ENCODE measurements around the gene PANK2. TPM values are rescaled to one million over a fixed set of nuclear protein-coding genes. Genes with fewer than 3 reads are reported as not detected.
A peak's percentile ranks its signal among the peaks of the same experiment; 100 is the strongest.
"Not testable (repeated sequence)": the region's sequence is repeated elsewhere in the genome, so short reads cannot be mapped to it uniquely, and the experiment has no call there.

Gene PANK2
- total RNA-seq, 2 experiments from 2014 or later: 76.6 to 80.1 TPM

GRCh38 chr20:3898639-3899038 lies 9.5 kb downstream of the PANK2 start:
- Mint-ChIP-seq H3K9me3 (no peaks in the 10 kb centered on the region), H3K27me3 (no peaks in the 10 kb centered on the region), H3K4me1 (peaks cover 43% of the 10 kb centered on the region), H3K36me3 (peaks cover 15% of the 10 kb centered on the region), H3K27ac (no peak overlapping the region), H3K4me3 (no peak overlapping the region)
- DNase-seq (no peak), ATAC-seq (ENCODE audit: low read depth) (no peak)
- POLR2A ChIA-PET: no interaction called here

DNA sequence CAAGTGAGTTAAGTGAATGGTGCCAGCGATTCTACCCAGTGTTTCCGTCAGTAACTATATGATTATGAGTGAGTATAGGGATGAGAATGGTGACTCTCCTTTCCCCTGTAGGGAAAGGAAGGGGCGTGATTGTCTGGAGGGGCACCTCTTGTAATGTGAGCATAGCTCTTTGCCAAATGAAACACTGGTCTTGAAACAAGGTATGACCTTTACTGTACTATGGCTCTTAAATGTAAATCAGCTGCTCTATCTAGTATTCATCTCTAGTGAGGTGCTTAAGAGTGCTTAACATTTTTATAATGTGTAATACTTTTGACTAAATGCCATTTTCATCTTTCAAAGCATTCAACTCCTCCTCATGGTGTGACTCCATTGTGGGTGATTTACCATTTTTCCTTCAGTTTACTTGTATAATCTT lies 11.0 kb downstream of the PANK2 start:
- no peak for ATAC-seq (ENCODE audit: low read depth)
- Mint-ChIP-seq H3K4me1 (peaks cover 50% of the 10 kb centered on the region), H3K4me3 (no peak overlapping the region), H3K9me3 (no peaks in the 10 kb centered on the region), H3K27ac (no peak overlapping the region), H3K27me3 (no peaks in the 10 kb centered on the region), H3K36me3 (peaks cover 14% of the 10 kb centered on the region)
- POLR2A ChIA-PET: interaction anchor here (0.9 kb wide), 1 partner anchor 10 kb away, joined by 3 read pairs; no protein-coding TSS in a partner anchor
- DNase-seq: no peak

- Mint-ChIP-seq H3K36me3 (peaks cover 11% of the 10 kb centered on the region), H3K27ac (peak overlapping the region; percentile 25), H3K27me3 (no peaks in the 10 kb centered on the region), H3K4me1 (peaks cover 47% of the 10 kb centered on the region), H3K4me3 (no peak overlapping the region), H3K9me3 (no peaks in the 10 kb centered on the region)
- DNase-seq: no peak
- ATAC-seq (ENCODE audit: low read depth): no peak
- POLR2A ChIA-PET: interaction anchor here (0.5 to 1.1 kb wide), 3 partner anchors 10 to 88 kb away, joined by 3 to 8 read pairs (median 5); no protein-coding TSS in a partner anchor
These were observed 12.0 kb downstream of the PANK2 start for GRCh38 chr20:3901028-3901705.

- Mint-ChIP-seq H3K9me3 (no peaks in the 10 kb centered on the region), H3K4me1 (peaks cover 48% of the 10 kb centered on the region), H3K4me3 (no peak overlapping the region), H3K36me3 (peaks cover 11% of the 10 kb centered on the region), H3K27me3 (no peaks in the 10 kb centered on the region), H3K27ac (peak overlapping the region; percentile 7)
- POLR2A ChIA-PET: interaction anchor here (0.5 to 1.1 kb wide), 3 partner anchors 11 to 88 kb away, joined by 3 to 8 read pairs (median 5); no protein-coding TSS in a partner anchor
- no peak for ATAC-seq (ENCODE audit: low read depth)
- no peak for DNase-seq
These were observed 12.7 kb downstream of the PANK2 start for GRCh38 chr20:3901706-3902440.

DNA sequence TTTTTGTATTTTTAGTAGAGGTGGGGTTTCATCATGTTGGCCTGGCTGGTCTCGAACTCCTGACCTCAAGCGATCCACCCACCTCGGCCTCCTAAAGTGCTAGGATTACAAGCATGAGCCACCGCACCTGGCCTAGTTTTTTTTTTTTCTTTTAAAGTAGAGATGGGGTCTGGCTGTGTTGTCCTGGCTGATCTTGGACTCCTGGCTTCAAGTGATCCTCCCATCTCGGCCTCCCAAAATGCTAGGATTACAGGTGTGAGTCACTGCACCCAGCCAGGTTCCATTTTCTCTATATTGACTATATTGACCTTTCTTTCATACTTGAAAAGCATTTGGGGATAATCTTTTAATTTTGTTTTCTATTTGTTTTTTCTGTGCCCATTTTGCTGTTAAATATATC lies 13.3 kb downstream of the PANK2 start:
- Mint-ChIP-seq H3K36me3 (peaks cover 8% of the 10 kb centered on the region), H3K4me1 (peaks cover 45% of the 10 kb centered on the region), H3K27me3 (no peaks in the 10 kb centered on the region), H3K27ac (no peak overlapping the region), H3K4me3 (no peak overlapping the region), H3K9me3 (no peaks in the 10 kb centered on the region)
- ATAC-seq (ENCODE audit: low read depth) (no peak), DNase-seq (no peak)
- POLR2A ChIA-PET: interaction anchor here (0.6 to 0.7 kb wide), 3 partner anchors 11 to 107 kb away, joined by 3 read pairs; partner anchors contain the start of gene CDC25B

- DNase-seq (no peak), ATAC-seq (ENCODE audit: low read depth) (no peak)
- Mint-ChIP-seq H3K36me3 (peaks cover 21% of the 10 kb centered on the region), H3K9me3 (no peaks in the 10 kb centered on the region), H3K4me3 (no peak overlapping the region), H3K27ac (no peak overlapping the region), H3K4me1 (peaks cover 46% of the 10 kb centered on the region), H3K27me3 (no peaks in the 10 kb centered on the region)
- POLR2A ChIA-PET: no interaction called here
These were observed 15.0 kb downstream of the PANK2 start for GRCh38 chr20:3904224-3904623.

DNA sequence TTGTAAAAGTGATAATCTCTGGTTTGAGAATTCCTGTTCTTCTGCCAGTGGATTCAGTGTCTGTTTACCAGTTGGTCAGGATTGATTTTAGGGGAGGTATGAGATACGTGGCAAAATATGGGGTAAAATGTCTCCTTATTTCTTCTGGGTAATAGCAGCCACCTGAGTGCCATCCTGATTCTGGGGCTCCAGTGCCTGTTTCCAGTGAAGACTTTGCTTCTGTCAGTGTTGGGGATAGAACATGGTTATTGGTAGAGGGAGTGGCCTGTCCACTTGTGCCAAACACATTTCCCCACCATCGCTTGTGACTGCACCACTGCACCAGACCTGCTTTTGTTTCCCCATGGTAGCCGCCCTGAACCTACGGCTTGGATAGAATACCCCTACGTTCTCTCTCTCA lies 15.7 kb downstream of the PANK2 start:
- POLR2A ChIA-PET: interaction anchor here (0.7 kb wide), 1 partner anchor 90 kb away, joined by 4 read pairs; no protein-coding TSS in a partner anchor
- Mint-ChIP-seq H3K4me1 (peaks cover 42% of the 10 kb centered on the region), H3K36me3 (peaks cover 23% of the 10 kb centered on the region), H3K4me3 (no peak overlapping the region), H3K27ac (no peak overlapping the region), H3K27me3 (no peaks in the 10 kb centered on the region), H3K9me3 (no peaks in the 10 kb centered on the region)
- no peak for ATAC-seq (ENCODE audit: low read depth)
- DNase-seq: no peak

- POLR2A ChIA-PET, DNase-seq, H3K27me3 Mint-ChIP-seq, H3K9me3 Mint-ChIP-seq: not testable (repeated sequence)
- Mint-ChIP-seq H3K27ac (peak overlapping the region; percentile 83), H3K36me3 (peaks cover 33% of the 10 kb centered on the region), H3K4me1 (peaks cover 29% of the 10 kb centered on the region), H3K4me3 (peak overlapping the region; percentile 61)
- ATAC-seq (ENCODE audit: low read depth): peak; percentile 94
These were observed 17.8 kb downstream of the PANK2 start for GRCh38 chr20:3906744-3907721.

DNA sequence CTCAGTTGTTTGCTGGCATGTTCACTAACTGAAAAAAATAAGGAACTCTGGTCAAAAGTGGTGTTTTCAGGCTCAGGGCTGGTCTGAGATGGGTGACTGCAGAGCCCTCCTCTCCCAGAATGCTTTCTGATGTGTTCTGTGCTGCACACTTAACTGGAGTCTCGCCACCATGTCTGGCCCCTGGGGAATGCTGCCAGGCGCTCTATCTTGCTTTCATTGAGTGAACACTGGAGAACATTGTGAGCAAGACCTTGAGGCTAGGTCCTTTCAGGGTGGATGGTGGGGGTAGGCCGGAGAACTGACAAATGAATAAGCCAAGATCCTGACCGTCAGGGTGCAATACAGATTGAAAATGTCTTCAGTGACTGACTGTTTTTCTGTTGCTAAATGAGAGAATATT lies 19.5 kb downstream of the PANK2 start:
- Mint-ChIP-seq H3K27me3 (no peaks in the 10 kb centered on the region), H3K4me3 (no peak overlapping the region), H3K4me1 (peaks cover 26% of the 10 kb centered on the region), H3K9me3 (no peaks in the 10 kb centered on the region), H3K36me3 (peaks cover 44% of the 10 kb centered on the region), H3K27ac (peak overlapping the region; percentile 54)
- ATAC-seq (ENCODE audit: low read depth) (no peak), DNase-seq (no peak)
- POLR2A ChIA-PET: no interaction called here

GRCh38 chr20:3909952-3910366 lies 20.8 kb downstream of the PANK2 start:
- H3K4me1 Mint-ChIP-seq: peaks cover 20% of the 10 kb centered on the region
- peaks cover 52% of the 10 kb centered on the region for H3K36me3 Mint-ChIP-seq
- H3K27me3 Mint-ChIP-seq: no peaks in the 10 kb centered on the region
- no peak for ATAC-seq (ENCODE audit: low read depth)
- no peak for DNase-seq
- no peak overlapping the region for H3K4me3 Mint-ChIP-seq
- no peak overlapping the region for H3K27ac Mint-ChIP-seq
- POLR2A ChIA-PET: interaction anchor here (0.7 kb wide), 1 partner anchor 10 kb away, joined by 3 read pairs; no protein-coding TSS in a partner anchor
- no peaks in the 10 kb centered on the region for H3K9me3 Mint-ChIP-seq

GRCh38 chr20:3910853-3911252 lies 21.7 kb downstream of the PANK2 start:
- H3K4me3 Mint-ChIP-seq: no peak overlapping the region
- ATAC-seq (ENCODE audit: low read depth) (no peak), DNase-seq (no peak)
- POLR2A ChIA-PET: no interaction called here
- peaks cover 56% of the 10 kb centered on the region for H3K36me3 Mint-ChIP-seq
- H3K27me3 Mint-ChIP-seq: no peaks in the 10 kb centered on the region
- H3K27ac Mint-ChIP-seq: no peak overlapping the region
- H3K4me1 Mint-ChIP-seq: peaks cover 23% of the 10 kb centered on the region
- no peaks in the 10 kb centered on the region for H3K9me3 Mint-ChIP-seq

GRCh38 chr20:3911956-3912355 lies 22.8 kb downstream of the PANK2 start:
- ATAC-seq (ENCODE audit: low read depth) (no peak), DNase-seq (no peak)
- POLR2A ChIA-PET: no interaction called here
- Mint-ChIP-seq H3K27ac (peak overlapping the region; percentile 16), H3K4me1 (peaks cover 19% of the 10 kb centered on the region), H3K4me3 (no peak overlapping the region), H3K27me3 (no peaks in the 10 kb centered on the region), H3K36me3 (peaks cover 63% of the 10 kb centered on the region), H3K9me3 (no peaks in the 10 kb centered on the region)

- H3K9me3 Mint-ChIP-seq: no peaks in the 10 kb centered on the region
- H3K36me3 Mint-ChIP-seq: peaks cover 58% of the 10 kb centered on the region
- H3K4me3 Mint-ChIP-seq: no peak overlapping the region
- H3K27ac Mint-ChIP-seq: no peak overlapping the region
- peaks cover 16% of the 10 kb centered on the region for H3K4me1 Mint-ChIP-seq
- ATAC-seq (ENCODE audit: low read depth) (no peak), DNase-seq (no peak)
- POLR2A ChIA-PET: no interaction called here
- H3K27me3 Mint-ChIP-seq: no peaks in the 10 kb centered on the region
These were observed 25.3 kb downstream of the PANK2 start for GRCh38 chr20:3914446-3914845.
